ENCODE results near the gene POP4. TPM values are rescaled to one million over a fixed set of nuclear protein-coding genes. Genes with fewer than 3 reads are reported as not detected.

Gene POP4
- total and polyA plus RNA-seq, 2 donors from 2014 or later, result 60.5 to 87.9 TPM

DNA sequence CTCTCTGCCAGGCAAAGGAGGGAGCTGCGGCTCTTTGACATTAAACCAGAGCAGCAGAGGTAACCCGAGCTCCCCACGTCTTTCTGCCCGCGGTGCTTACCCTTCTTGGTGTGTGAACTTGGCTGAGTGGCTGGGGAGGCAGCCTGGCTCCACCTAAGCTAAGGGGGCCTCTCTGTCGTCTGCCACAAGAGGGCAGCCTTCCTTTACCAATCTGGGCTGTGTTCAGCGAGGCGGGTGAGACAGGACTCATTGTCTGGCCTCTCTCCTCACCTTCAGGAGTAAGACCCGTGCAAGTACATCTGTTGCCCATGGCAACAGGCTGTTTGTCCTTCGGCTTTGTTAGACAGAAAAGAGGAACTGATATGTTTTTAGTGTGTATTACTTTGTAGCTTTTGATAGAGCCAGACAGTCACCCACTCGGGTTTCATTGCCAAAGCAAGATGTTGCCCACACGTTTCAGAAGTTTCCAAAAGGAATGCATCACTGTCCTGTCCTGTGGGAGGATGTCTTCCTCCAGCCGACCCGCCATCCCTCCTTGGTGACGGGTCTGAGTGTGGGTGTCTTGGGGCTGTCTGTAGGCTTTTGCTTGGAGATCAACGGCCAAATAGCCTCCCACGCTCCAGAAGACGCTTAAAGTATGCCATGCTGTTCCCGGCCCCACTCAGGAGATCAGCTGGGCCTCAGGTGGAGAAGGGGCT is 4.6 kb downstream of the POP4 start:
- Histone ChIP-seq H3K36me3 (ENCODE audit: control insufficient read depth in 2 of 3, insufficient read depth in 3 of 3, low read length in 3 of 3) (peaks cover 10 to 39% (median 24%) of the 10 kb centered on the region in 3 donors), H3K9ac (ENCODE audit: low read length in 3 of 3) (no peak overlapping the region), H3K9me3 (ENCODE audit: control insufficient read depth in 2 of 3, insufficient read depth in 1 of 3, low read length in 3 of 3) (no peaks in the 10 kb centered on the region), H3K4me1 (ENCODE audit: control insufficient read depth in 2 of 3, insufficient read depth in 2 of 3, low read depth in 1 of 3, low read length in 3 of 3) (peaks cover 0 to 8% (median 0%) of the 10 kb centered on the region in 3 donors), H3K4me3 (ENCODE audit: low read length in 3 of 3) (no peak overlapping the region), H3K27me3 (ENCODE audit: control insufficient read depth, insufficient read depth, low read length) (no peaks in the 10 kb centered on the region), H3K27ac (ENCODE audit: low read depth in 2 of 2, low read length in 2 of 2) (no peak overlapping the region)
- FAIRE-seq (no peak), DNase-seq (peak; percentile 89 to 92 (median 90))
- intact Hi-C loops (cut with DNase I), result loop anchor here (10.0 kb wide), 1 partner anchor 104 kb away; the partner anchor contains the start of gene C19orf12
- TF ChIP-seq, protein P1, sequence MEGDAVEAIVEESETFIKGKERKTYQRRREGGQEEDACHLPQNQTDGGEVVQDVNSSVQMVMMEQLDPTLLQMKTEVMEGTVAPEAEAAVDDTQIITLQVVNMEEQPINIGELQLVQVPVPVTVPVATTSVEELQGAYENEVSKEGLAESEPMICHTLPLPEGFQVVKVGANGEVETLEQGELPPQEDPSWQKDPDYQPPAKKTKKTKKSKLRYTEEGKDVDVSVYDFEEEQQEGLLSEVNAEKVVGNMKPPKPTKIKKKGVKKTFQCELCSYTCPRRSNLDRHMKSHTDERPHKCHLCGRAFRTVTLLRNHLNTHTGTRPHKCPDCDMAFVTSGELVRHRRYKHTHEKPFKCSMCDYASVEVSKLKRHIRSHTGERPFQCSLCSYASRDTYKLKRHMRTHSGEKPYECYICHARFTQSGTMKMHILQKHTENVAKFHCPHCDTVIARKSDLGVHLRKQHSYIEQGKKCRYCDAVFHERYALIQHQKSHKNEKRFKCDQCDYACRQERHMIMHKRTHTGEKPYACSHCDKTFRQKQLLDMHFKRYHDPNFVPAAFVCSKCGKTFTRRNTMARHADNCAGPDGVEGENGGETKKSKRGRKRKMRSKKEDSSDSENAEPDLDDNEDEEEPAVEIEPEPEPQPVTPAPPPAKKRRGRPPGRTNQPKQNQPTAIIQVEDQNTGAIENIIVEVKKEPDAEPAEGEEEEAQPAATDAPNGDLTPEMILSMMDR (IDR thresholded peaks at IDR 0.05; ENCODE audit: borderline replicate concordance, extremely low read depth, insufficient read depth), result peak; percentile 77

DNA sequence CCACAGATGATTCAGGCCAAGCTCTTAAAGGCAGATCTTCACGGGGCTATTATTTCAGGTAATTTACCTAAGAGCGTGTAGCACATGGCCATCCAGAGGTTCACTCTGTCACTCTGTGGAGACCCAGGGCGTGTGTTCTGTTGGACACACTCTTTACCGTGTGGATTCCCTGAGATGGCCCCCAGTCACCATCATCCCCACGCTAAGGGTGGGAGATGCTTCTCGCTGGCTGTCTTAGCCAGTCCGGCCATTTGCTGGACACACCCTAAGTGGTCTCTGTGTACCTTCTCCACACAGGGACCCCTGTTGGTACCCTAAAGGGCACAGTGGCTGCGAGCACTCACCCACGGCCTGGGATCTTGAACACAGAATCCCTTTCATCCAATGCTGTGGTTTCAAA is 6.0 kb downstream of the POP4 start:
- no peaks in the 10 kb centered on the region for H3K9me3 ChIP-seq (ENCODE audit: control insufficient read depth in 2 of 3, insufficient read depth in 1 of 3, low read length in 3 of 3)
- H3K27me3 ChIP-seq (ENCODE audit: control insufficient read depth, insufficient read depth, low read length), result no peaks in the 10 kb centered on the region
- H3K9ac ChIP-seq (ENCODE audit: low read length in 3 of 3), result no peak overlapping the region
- peaks cover 10 to 41% (median 26%) of the 10 kb centered on the region in 3 donors for H3K36me3 ChIP-seq (ENCODE audit: control insufficient read depth in 2 of 3, insufficient read depth in 3 of 3, low read length in 3 of 3)
- DNase-seq (peak in 1 of 5 donors; percentile 27), FAIRE-seq (no peak)
- TF ChIP-seq, protein P1 (IDR thresholded peaks at IDR 0.05; ENCODE audit: borderline replicate concordance, extremely low read depth, insufficient read depth), result no peak
- intact Hi-C loops (cut with DNase I), result loop anchor here (10.0 kb wide), 1 partner anchor 103 kb away; the partner anchor contains the start of gene C19orf12
- H3K4me1 ChIP-seq (ENCODE audit: control insufficient read depth in 2 of 3, insufficient read depth in 2 of 3, low read depth in 1 of 3, low read length in 3 of 3), result peaks cover 0 to under 1% (median 0%) of the 10 kb centered on the region in 3 donors
- no peak overlapping the region for H3K4me3 ChIP-seq (ENCODE audit: low read length in 3 of 3)
- no peak overlapping the region for H3K27ac ChIP-seq (ENCODE audit: low read depth in 2 of 2, low read length in 2 of 2)

DNA sequence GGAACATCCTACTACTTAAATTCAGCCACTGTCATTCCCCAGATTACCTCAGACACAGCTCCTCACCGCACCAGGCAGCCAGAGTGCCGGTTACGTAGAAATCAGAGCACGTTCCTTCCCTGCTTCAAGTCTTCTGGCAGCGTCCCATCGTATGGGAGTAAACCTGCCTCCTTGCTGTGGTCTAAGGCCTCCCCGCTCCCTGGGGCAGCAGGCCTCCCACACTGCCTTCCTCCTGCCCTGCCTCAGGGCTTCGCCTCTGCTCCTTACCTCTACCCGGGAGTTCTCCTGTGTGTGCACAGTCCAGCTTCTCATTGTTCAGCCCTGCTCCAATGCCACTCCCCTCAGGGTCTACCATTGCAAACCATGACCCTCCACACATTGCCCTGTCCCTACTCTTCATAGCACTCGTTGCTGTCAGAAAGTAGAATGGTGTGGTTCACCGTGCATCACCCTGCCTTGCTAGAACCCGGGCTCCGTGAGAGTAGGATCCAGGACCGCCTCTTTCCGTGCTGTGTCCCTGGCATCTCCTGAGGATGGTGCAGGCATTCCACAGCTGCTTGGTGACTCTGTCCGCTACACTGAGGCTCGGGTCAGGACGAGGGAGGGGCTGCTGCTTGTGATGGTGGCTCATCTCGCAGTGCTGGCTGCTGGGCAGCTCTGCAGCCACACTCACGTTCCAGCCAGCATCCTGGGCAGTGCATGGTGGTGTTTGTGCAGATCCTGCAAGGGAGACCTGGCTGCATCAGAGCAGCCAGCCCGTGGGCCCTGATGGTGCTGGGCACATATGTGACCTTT is 6.9 kb downstream of the POP4 start:
- H3K27me3 ChIP-seq (ENCODE audit: control insufficient read depth, insufficient read depth, low read length), result no peaks in the 10 kb centered on the region
- peak in 1 of 5 donors; percentile 61 for DNase-seq
- H3K36me3 ChIP-seq (ENCODE audit: control insufficient read depth in 2 of 3, insufficient read depth in 3 of 3, low read length in 3 of 3), result peaks cover 10 to 41% (median 26%) of the 10 kb centered on the region in 3 donors
- H3K9me3 ChIP-seq (ENCODE audit: control insufficient read depth in 2 of 3, insufficient read depth in 1 of 3, low read length in 3 of 3), result no peaks in the 10 kb centered on the region
- H3K4me1 ChIP-seq (ENCODE audit: control insufficient read depth in 2 of 3, insufficient read depth in 2 of 3, low read depth in 1 of 3, low read length in 3 of 3), result no peaks in the 10 kb centered on the region
- H3K9ac ChIP-seq (ENCODE audit: low read length in 3 of 3), result no peak overlapping the region
- no peak for FAIRE-seq
- intact Hi-C loops (cut with DNase I), result loop anchor here (10.0 kb wide), 1 partner anchor 102 kb away; the partner anchor contains the start of gene C19orf12
- TF ChIP-seq, protein P1 (IDR thresholded peaks at IDR 0.05; ENCODE audit: borderline replicate concordance, extremely low read depth, insufficient read depth), result no peak
- H3K27ac ChIP-seq (ENCODE audit: low read depth in 2 of 2, low read length in 2 of 2), result no peak overlapping the region
- no peak overlapping the region for H3K4me3 ChIP-seq (ENCODE audit: low read length in 3 of 3)

All from kidney (tissue), 14 donors.